Colonic mucosa (tissue), 4 donors: ENCODE measurements around the gene MAP1LC3B2. TPM values are rescaled to one million over a fixed set of nuclear protein-coding genes. Genes with fewer than 3 reads are reported as not detected.

Experiments used
- DNase-seq: peaks from one replicate; pipeline ENCODE4 v3.0.0-alpha.2; 2020
- H3K27ac ChIP-seq: fragments of 200-600 bp; one replicate; pipeline ENCODE4 v1.8.0; 2021
- H3K27me3 ChIP-seq: fragments of 200-600 bp; one replicate; pipeline ENCODE4 v1.8.0; 2021
- H3K36me3 ChIP-seq: fragments of 200-600 bp; one replicate; pipeline ENCODE4 v1.8.0; 2021
- H3K4me1 ChIP-seq: fragments of 200-600 bp; one replicate; pipeline ENCODE4 v1.8.0; 2021; ENCODE audit warnings: mild to moderate bottlenecking
- H3K4me3 ChIP-seq: fragments of 200-600 bp; one replicate; pipeline ENCODE4 v1.8.0; 2021
- H3K9ac ChIP-seq, 2 donors: one replicate each; pipeline ENCODE4 v1.7.0; 2013; ENCODE audit warnings: control low read depth in 2 of 2, low read depth in 2 of 2, low read length in 2 of 2
- H3K9me3 ChIP-seq: fragments of 200-600 bp; one replicate; pipeline ENCODE4 v1.8.0; 2021
- CTCF ChIP-seq: fragments of 200-600 bp; IDR thresholded peaks from one replicate; pipeline ENCODE4 v1.8.0; 2022; ENCODE audit warnings: antibody characterized with exemption, mild to moderate bottlenecking
- intact Hi-C: fragments of 100-400 bp; cut with DNase I; formaldehyde crosslinking; loops from one replicate; pipeline ENCODE4 v1.14.1; 2022
- total RNA-seq, 2 donors: library from RNA; stranded (reverse); fragmentation: NEBNext Ultra II Directional in 1 of 2; extraction: Animal tissue kit (Norgen Biotek cat#: 25700) in 1 of 2; gene quantifications; one replicate each; pipeline ENCODE4 v1.2.1, GENCODE V29; 2021
- donor health status: healthy.
- donor health status: DM: no; HTN: no; CAD: no.
- donor health status: DM: no; HTN: no; CAD: no.

The MAP1LC3B2 gene
- total RNA-seq, 2 donors from 2014 or later, result 0.93 to 1.2 TPM

GRCh38 chr12:116541547-116542344 is 17.4 kb upstream of the MAP1LC3B2 start:
- no peaks in the 10 kb centered on the region for H3K9me3 ChIP-seq
- DNase-seq, result no peak
- TF ChIP-seq CTCF, result no peak
- H3K4me1 ChIP-seq, result peaks cover 10% of the 10 kb centered on the region
- no peak overlapping the region for H3K9ac ChIP-seq
- intact Hi-C loops, result no loop called here
- no peaks in the 10 kb centered on the region for H3K36me3 ChIP-seq
- H3K27me3 ChIP-seq, result no peaks in the 10 kb centered on the region
- no peak overlapping the region for H3K4me3 ChIP-seq
- no peak overlapping the region for H3K27ac ChIP-seq

- Histone ChIP-seq H3K9me3 (no peaks in the 10 kb centered on the region), H3K4me3 (no peak overlapping the region), H3K4me1 (peaks cover 10% of the 10 kb centered on the region), H3K36me3 (no peaks in the 10 kb centered on the region), H3K27ac (no peak overlapping the region), H3K27me3 (no peaks in the 10 kb centered on the region), H3K9ac (no peak overlapping the region)
- DNase-seq, result no peak
- intact Hi-C loops, result no loop called here
- TF ChIP-seq CTCF, result no peak
These were observed 16.7 kb upstream of the MAP1LC3B2 start for GRCh38 chr12:116542345-116542956.

GRCh38 chr12:116544656-116545055 is 14.5 kb upstream of the MAP1LC3B2 start:
- no peak overlapping the region for H3K9ac ChIP-seq
- no peaks in the 10 kb centered on the region for H3K4me1 ChIP-seq
- no peaks in the 10 kb centered on the region for H3K36me3 ChIP-seq
- no peak for TF ChIP-seq CTCF
- no peak overlapping the region for H3K4me3 ChIP-seq
- no peak for DNase-seq
- intact Hi-C loops, result no loop called here
- no peak overlapping the region for H3K27ac ChIP-seq
- no peaks in the 10 kb centered on the region for H3K9me3 ChIP-seq
- no peaks in the 10 kb centered on the region for H3K27me3 ChIP-seq

GRCh38 chr12:116545144-116545543 is 14.0 kb upstream of the MAP1LC3B2 start:
- Histone ChIP-seq H3K4me1 (no peaks in the 10 kb centered on the region), H3K27ac (no peak overlapping the region), H3K9me3 (no peaks in the 10 kb centered on the region), H3K4me3 (no peak overlapping the region), H3K36me3 (no peaks in the 10 kb centered on the region), H3K9ac (no peak overlapping the region), H3K27me3 (no peaks in the 10 kb centered on the region)
- TF ChIP-seq CTCF, result no peak
- DNase-seq, result no peak
- intact Hi-C loops, result no loop called here

- no peak for DNase-seq
These were observed 13.2 kb upstream of the MAP1LC3B2 start for GRCh38 chr12:116545936-116546335.

More at GRCh38 chr12:116545936-116546335, 13.2 kb upstream of the MAP1LC3B2 start:
- no peaks in the 10 kb centered on the region for H3K36me3 ChIP-seq
- no peak overlapping the region for H3K27ac ChIP-seq
- intact Hi-C loops, result no loop called here
- H3K9me3 ChIP-seq, result no peaks in the 10 kb centered on the region
- no peak overlapping the region for H3K9ac ChIP-seq
- no peak overlapping the region for H3K4me3 ChIP-seq
- H3K27me3 ChIP-seq, result no peaks in the 10 kb centered on the region
- H3K4me1 ChIP-seq, result no peaks in the 10 kb centered on the region
- no peak for TF ChIP-seq CTCF
